ENCODE data around the gene NEUROD1. TPM values are rescaled to one million over a fixed set of nuclear protein-coding genes. Genes with fewer than 3 reads are reported as not detected.

NEUROD1 gene
- total RNA-seq, 1 donor = not detected

DNA sequence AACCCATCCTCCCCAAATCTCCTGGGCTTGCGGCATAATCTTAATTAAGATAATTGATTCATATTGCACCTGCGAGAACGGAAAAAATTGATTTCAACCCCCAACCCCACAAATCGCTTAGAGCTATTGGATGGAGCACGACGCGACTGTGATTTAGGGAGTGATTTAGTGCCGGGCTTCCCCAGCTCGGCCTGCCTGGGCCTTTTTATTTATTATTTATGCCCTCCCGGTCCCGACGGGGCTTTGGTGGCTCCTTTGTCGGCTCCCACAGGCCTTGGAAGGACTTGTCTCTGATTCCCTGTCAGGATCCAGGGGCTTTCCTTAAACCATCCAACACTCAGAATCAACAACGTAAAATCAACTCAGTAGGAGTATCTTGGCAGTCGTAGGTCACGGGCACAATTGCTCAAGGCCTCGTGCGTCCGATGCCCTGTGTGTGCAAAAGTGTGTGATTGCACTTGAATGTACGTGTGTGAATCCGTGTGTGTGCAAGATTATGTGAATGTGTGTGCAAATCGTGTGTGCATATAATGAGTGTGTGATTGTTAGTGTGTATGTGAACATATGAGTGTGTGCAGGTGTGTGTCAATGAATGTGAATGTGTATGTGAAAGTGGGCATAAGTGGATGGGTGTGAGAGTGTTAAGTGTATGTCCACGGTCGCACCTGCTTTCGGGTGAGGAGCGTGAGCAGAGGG, 4.3 kb upstream of the NEUROD1 start:
- H3K4me3 ChIP-seq (ENCODE audit: low read depth, low read length) = no peak overlapping the region
- TF ChIP-seq, protein P1, sequence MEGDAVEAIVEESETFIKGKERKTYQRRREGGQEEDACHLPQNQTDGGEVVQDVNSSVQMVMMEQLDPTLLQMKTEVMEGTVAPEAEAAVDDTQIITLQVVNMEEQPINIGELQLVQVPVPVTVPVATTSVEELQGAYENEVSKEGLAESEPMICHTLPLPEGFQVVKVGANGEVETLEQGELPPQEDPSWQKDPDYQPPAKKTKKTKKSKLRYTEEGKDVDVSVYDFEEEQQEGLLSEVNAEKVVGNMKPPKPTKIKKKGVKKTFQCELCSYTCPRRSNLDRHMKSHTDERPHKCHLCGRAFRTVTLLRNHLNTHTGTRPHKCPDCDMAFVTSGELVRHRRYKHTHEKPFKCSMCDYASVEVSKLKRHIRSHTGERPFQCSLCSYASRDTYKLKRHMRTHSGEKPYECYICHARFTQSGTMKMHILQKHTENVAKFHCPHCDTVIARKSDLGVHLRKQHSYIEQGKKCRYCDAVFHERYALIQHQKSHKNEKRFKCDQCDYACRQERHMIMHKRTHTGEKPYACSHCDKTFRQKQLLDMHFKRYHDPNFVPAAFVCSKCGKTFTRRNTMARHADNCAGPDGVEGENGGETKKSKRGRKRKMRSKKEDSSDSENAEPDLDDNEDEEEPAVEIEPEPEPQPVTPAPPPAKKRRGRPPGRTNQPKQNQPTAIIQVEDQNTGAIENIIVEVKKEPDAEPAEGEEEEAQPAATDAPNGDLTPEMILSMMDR (IDR thresholded peaks at IDR 0.05; ENCODE audit: insufficient read depth, low read depth, low read length) = no peak
- DNase-seq (ENCODE audit: low read depth) = no peak

DNA sequence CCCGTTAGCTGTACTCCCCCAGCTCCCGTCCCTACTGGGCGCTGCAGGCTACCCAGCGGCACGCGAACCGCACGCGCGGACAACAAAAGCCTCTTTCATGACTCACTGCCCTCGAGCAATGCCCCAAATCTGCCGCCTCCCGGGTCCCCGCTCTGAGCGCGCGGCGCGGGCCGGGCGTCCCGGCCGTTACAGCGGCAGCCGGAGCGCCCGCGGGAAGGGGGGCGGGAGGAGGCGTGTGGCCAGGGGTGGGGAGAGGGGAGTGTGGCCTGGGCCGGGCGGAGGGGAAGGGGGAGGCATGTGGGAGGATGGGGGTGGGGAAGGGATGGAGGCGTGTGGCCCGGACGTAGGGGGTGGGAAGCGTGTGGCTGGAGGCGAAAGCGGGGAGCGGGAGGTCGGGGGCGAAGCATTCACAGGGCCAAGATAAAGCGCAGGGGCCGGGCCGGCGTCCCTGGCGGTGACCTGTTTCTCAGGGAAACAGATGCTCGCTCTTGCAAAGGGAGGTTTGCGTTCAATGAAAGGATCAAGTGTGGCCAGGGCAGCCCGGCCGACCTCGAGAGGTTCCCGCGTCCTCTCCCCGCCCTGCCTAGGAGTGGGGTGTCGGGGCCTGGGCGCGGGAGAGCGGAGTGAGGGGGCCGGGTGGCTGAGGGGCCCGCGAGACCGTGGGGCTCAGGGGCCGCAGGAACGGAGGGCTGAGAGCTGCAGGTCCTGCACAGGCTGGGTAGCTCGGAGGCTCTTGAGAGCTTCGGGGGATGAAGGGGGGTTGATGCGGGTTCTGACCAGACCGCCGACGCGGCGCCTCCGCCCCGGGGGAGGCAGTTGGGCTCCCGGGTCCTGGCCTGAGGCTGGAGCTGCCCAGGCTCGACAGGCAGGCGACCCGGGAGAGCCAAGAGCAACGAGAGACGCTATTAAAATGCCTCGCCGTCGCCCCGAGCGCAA, 3.5 kb upstream of the NEUROD1 start:
- DNase-seq (ENCODE audit: low read depth) = no peak
- TF ChIP-seq, protein P1 (IDR thresholded peaks at IDR 0.05; ENCODE audit: insufficient read depth, low read depth, low read length) = no peak

GRCh38 chr2:181682795-181683517, 2.6 kb upstream of the NEUROD1 start:
- H3K4me3 ChIP-seq (ENCODE audit: low read depth, low read length) = no peak overlapping the region
- DNase-seq (ENCODE audit: low read depth) = no peak
- TF ChIP-seq, protein P1 (IDR thresholded peaks at IDR 0.05; ENCODE audit: insufficient read depth, low read depth, low read length) = no peak

More for the DNA sequence above, 3.5 kb upstream of the NEUROD1 start:
- no peak overlapping the region for H3K4me3 ChIP-seq (ENCODE audit: low read depth, low read length)

- DNase-seq (ENCODE audit: low read depth) = no peak
- H3K4me3 ChIP-seq (ENCODE audit: low read depth, low read length) = no peak overlapping the region
- TF ChIP-seq, protein P1 (IDR thresholded peaks at IDR 0.05; ENCODE audit: insufficient read depth, low read depth, low read length) = no peak
Measured at GRCh38 chr2:181682026-181682789, 1.9 kb upstream of the NEUROD1 start.

DNA sequence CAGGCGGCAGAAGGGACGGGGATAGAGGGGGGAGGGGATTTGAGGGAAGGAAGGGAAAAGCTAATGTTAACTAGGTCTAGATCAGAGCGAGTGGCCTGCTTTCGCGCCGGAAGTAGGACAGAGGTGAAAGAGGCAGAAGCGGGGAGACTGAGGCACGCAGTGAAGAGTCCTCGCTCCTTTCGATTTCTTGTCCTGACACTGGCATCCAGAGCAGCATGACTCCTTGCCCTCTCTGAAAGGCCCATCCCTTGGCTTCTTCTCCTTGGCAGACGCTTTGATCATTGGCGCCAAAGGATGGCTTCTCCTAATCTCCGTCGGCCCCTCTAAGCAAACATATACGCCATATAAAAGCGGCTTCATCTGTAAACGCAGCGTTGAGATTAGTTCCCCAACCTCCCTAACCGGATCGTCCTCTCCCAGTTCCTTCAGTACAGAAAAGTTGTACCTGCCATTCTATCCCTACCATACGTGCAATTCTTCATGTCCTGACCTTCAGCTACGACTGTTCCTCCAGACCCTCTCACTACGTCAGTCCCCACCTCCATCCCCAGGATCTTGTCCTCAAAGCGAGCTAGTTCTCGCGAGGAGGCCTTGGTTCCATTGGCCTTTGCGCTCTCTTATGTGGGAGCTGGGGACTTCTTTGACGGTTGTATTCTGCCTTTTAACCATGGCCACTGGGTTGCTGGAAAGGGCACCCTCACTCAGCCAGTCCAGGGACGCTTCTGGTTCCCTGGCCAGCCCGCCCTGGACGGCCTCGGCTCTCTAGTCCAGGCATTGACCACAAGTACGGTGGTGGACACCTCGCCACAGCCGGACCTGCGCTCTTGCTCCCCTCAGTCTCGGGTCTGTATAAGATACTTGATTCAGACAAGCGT, 857 bp upstream of the NEUROD1 start:
- TF ChIP-seq, protein P1 (IDR thresholded peaks at IDR 0.05; ENCODE audit: insufficient read depth, low read depth, low read length) = no peak
- DNase-seq (ENCODE audit: low read depth) = no peak
- H3K4me3 ChIP-seq (ENCODE audit: low read depth, low read length) = no peak overlapping the region
